CD4-positive, alpha-beta T cell treated with Interferon gamma for 1 hour (primary cell): ENCODE measurements around the gene FBXL17.

Experiments
- DNase-seq: peaks from one replicate; pipeline ENCODE4 v3.0.0-alpha.2; 2020

The FBXL17 gene

DNA sequence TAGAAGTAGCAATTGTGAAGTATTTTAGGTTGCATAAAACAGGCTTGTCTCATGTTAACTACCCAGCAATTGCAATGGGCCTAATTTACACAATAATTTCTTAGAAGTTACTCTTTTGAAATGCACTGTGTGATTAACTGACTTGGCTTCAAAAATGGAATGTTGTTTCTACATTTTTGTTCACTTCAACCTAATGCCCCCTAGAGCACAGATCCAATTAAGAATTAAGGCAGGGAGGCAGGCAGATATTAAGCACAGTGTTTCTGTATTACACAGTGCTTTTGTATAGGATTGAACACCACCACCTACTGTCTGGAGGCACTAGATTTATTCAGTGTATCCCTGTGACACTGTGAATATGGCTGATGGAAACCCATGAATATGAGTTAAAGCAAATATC lies 302.1 kb downstream of the FBXL17 start:
- no peak for DNase-seq

DNA sequence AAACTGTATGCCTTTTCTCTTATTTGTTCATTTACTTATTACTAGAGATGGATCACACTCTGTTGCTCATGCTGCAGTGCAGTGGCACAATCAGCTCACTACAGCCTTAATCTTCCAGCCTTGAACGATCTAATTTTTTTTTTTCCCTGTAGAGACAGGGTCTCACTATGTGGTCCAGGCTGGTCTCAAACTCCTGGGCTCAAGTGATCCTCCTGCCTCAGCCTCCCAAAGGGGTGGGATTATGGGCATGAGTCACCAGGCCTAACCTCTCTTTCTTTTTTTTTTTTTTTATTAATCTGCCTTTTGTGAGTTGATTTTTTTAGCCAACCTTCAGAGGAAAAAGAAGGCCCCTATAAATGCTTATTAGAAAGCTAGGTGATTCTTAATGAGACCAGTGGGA lies 303.0 kb downstream of the FBXL17 start:
- no peak for DNase-seq

DNA sequence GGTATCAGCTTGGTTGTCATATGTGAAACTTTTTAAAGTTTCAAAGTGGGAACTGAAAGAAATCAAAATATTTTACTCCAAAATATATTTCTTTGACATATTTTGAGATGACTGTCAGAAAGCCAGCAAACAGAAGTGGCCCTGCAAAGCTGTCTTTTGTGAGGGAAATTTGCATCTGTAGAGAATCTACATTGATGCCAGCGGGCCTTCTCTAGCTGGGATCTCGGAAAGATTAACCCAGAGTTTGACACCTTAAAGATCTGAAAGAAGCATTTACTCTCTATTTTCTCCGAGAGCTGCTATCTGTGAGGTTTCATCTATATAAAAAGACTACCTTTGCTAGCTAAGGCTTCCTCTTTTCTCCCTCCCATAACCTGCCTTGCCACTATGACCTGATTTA lies 303.6 kb downstream of the FBXL17 start:
- no peak for DNase-seq

DNA sequence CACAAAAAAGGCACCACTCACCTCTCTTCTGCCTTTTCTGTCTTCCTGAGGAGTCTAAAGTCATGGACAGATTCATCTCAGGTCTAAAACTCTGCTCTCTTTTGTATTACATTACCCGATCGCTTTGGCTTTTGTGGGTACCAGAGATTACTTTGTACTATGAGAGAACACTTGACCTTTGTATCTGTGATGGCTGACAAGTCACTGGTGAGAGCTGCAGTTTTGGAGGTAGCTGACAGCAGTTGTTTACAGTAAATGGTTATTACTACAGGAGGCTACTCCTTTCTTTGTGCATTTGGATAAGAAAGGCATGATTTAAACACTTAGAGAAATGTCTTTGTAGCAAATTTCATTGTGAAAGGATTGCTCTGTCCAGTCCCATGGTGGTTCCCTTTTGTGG lies 307.3 kb downstream of the FBXL17 start:
- DNase-seq, result no peak

DNA sequence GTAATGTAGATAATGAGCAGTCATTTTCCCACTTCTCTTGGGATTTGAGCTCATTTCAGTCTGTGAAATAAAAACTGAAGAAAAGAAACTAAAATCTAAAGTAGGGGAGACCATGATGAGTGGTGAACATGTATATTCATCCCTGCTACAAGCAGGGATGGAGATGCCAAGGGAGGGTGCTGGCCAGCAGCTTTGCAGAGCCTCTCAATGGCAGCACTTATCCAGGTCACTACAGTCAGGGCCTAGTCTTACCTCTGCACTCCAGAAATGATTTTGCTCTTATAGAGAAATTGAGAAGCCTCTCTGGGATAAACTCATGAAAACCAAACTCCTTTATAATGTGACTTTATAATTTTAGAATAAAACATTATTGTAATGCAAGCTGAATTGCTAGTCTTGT lies 317.6 kb downstream of the FBXL17 start:
- no peak for DNase-seq

DNA sequence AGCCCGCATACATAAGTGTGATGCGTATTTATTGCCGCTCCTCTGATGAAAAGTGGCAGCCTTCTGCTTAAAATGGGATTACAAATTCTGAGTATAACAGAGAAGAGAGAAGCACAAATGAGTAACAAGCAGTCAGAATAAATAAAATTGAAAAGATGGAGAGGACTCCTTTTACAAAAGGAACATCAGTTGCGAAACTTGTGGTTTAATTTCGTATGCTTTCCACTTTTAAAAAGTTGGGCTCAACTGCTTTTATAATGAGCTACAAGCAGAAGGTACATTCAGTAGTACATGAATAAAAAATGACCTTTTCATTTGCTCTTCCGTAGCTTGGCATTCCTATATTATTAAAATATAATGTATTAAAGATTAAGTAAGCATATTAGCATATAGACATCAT lies 320.0 kb downstream of the FBXL17 start:
- DNase-seq, result no peak

DNA sequence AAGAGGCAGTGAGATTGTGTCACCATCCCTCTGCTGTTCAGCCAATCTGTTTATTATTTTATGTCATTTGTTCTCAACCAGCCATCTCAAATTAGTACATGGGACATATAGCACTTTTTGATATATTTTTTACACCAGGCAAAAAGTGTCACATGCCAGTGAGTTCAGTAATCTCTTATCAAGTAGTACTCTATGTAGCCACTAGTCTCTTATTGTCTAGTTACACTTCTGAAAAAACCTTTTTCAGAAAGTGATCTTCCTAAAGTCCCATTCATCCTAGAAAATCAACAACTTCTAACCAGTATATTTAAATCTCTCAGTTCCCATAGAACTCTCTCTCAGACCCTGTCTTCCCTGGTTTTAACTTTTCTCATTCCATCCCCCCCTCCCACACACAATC lies 321.6 kb downstream of the FBXL17 start:
- DNase-seq, result no peak

DNA sequence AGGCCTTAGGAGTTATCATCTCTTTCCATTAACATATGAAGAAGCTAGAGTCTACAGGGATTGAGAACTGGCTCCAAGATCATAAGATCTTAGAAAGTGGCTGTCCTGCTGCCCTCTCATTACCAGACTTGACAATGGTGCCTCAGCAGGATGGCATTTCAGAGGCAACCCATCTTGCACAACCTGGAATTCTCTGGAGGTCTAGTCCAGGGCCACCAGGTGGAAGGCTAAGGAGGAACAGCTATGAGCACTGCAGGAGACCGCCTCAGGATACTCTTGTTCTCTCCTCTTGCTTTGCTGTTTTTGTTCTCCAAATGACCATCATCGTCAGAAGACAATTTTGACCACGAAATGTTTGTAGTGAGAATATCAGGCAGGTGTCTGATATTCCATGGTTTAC lies 322.6 kb downstream of the FBXL17 start:
- DNase-seq, result no peak

DNA sequence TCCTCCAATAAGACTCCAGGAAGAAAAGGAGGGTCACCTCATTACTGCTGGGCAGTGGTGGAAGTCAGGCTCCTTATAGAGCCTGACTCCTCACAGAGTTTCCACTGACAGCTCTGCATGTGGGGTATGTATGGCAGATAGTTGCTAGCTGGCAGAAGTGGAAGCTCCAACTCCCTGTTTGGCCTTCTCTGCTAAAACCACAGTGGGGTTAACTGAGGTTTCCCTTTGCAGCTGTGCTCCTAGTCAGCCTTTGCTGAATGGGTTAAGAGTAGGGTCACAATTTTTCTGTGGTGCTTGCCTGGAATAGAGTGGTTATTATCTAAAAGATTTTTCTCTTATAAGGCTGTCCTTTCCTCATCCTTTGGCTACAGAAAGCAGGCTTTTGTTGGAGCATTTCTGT lies 327.5 kb downstream of the FBXL17 start:
- no peak for DNase-seq

DNA sequence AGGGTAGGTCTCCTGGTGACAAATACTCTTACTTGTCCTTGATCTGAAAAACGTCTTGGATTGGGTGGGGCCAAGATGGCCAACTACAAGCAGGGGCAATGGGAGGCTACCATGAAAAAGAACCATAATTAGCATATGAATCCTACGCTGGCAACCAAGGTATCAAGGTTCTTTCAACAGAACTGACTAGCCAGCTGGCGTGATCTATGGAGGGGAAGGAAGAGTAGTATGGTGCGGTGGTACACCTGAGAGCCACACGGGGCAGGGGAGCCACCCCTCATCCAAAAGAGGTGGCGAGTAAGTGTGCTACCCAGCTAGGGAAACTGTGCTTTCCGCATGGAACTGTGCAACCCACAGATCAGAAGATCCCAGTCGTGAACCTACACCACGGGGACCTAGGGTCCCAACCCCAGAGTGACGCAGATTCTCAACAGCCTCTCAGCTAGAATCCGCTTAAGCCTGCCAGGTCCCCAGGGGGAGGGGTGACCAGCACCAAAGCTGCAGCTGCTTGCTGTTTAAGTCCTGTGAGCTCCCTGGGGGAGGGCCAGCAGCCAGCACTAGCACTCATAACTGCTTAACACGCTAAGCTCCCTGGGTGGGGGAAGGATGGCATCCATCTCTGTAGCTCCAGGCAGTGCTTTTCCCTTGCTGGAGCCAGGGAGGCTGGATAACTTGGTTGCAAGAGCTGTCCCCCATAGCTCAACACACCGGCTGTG lies 334.8 kb downstream of the FBXL17 start:
- no peak for DNase-seq

DNA sequence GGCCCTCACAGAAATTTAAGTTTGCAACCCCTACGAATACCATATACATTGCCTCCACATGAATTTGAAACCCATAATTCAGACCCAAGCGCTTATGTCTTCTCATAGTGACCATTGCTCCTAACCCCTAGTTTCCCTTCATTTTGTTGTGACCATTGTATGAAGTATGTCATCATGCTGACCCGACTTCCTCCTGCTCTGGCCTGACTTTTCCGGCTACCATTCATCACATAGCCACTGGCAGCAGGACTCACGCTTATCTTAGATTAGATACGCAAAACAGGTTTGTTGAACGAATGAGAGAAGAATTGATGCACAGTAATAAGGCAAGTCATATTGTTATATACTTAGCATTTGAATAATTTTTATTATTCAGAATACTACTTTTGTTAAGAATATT lies 345.4 kb downstream of the FBXL17 start:
- no peak for DNase-seq

DNA sequence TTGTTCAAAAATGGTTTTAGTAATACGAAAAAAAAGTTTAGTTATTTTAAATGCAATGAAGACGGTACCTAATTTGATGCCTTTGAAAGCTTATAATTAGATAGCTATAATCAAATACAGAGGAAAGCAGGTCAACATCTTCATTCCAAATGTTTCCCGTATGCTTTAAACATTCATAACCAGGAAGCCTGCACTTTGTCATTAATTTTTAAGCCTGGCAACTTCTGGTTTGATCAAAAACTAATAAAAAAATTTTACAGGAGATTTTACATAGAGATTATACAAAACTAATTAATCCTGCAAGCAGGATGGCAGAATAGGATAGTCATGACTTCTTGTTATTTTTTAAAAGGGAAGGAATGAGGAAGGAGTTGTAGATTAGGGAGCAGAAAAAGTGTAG lies 353.0 kb downstream of the FBXL17 start:
- no peak for DNase-seq

DNA sequence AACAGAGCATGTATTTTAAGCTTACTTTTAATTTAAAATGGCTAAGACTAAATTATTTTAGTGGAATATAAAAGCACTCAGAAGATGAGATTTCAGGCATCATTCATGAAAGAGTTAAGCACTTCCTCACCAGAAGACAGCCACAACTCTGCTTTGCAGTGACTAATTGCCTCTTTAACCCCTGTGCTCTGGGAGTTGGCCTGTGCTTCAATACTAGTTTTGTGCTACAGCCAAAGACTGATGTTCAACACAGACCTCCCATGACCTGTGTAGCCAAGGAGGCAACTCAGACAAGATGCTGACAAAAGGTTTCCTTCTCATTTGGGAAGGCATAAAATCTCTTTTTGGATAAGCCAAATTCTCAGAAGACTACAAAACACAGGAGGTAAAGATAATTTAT lies 353.5 kb downstream of the FBXL17 start:
- no peak for DNase-seq

DNA sequence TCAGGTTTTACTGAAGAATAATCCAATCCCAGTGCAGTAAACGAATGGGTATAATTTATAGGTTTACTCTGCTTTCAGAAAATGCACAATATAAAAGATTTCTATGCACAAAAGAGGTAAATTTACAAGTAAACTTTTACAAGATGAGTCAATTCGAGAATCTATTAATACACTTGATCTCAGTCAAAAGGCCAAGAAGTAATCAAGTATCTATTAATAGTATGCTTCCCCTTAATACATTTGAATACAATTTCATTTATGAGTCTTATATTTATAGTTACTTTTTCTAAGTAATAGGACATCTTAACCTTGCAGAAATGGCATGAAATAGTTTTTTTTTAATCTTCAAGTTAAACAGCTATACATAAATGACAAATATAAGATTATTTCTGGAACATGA lies 355.9 kb downstream of the FBXL17 start:
- DNase-seq, result no peak

DNA sequence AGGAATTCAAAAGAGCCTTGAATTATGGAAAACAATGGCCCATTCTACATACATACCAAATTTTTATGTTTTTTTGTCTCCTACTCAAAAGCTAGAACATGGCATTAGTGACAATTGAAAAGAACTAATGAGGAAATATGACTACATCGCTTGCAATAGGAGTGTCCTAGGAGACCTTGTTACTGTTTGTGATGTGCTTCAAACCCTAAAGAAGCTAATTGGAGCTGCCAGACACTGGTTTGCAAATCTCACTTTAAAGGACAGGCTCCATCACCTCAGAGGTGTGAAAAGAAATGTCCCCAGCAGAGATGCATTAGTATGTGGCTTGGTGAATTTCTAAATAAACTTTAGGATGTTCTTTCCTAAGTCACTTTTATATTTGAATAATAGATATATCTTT lies 356.9 kb downstream of the FBXL17 start:
- no peak for DNase-seq

DNA sequence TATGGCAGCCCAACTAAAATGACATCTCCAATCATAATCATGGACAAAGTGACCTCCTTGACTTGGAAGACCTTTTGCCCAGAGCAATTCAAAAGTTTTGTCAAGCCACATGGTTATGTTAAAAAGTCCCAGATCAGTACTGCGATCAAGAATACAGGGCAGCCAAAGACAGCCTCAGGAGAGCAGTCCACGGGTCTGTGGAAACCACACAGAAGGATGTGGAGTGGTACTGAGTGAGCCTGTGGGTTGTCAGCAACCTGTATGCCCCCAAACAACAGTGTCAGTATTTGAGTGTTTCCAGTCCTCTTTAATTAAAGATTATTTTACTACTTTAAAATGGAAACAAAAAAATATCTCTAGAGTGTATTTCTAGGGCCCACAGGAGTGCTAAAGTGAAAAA lies 365.8 kb downstream of the FBXL17 start:
- DNase-seq, result no peak

DNA sequence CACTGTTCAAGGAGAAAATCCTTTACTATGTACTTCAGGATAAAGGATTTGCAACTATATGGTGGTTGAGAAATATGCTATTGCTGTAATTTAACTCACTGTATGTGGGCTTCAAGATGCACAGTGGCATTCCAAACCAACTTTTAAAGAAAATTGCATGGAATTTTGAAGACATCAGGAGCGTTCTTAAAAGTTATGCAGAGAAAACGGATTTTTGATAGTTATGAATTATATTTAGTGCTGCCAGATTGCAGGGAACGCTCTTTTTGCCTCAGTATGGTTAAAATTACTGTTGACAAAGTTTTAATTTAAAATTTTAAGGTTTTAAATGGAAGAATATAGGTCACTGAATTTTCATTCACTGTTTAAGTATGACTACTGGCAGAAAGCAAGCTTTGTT lies 375.1 kb downstream of the FBXL17 start:
- DNase-seq, result no peak

DNA sequence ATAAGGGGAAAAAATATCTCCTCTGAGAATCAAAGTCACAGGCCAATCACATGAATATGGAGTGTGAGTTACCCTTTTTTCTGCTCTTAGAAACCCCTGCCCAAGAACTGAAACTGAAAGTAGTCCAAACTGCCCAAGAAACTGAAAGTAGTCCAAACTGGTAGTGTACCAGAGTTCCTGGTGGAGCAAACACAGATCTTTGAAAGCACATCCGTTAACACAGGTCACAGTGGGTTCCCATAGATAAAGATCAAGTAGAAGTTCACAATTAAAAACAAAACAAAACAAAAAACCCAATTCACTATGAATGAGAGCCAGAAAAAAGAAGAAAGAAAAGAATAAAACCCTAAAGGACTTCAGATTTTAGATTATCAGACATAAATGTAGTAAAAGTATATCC lies 378.7 kb downstream of the FBXL17 start:
- DNase-seq, result no peak

DNA sequence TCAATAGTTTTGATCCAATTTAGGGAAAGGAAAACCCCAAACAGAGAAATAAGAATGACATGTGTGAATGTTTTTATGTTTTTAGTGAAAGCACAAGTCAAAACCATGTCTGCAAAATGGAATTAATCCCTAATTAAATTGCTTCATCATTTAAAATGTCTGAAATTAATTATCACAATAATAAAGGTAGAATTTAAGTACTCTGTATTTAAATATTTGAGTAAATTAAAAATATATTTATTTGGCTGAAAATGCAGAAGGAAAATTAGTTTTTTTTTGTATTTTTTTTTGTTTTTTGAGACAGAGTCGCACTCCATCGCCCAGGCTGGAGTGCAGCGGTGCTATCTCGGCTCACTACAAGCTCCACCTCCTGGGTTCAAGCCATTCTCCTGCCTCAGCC lies 380.7 kb downstream of the FBXL17 start:
- no peak for DNase-seq

DNA sequence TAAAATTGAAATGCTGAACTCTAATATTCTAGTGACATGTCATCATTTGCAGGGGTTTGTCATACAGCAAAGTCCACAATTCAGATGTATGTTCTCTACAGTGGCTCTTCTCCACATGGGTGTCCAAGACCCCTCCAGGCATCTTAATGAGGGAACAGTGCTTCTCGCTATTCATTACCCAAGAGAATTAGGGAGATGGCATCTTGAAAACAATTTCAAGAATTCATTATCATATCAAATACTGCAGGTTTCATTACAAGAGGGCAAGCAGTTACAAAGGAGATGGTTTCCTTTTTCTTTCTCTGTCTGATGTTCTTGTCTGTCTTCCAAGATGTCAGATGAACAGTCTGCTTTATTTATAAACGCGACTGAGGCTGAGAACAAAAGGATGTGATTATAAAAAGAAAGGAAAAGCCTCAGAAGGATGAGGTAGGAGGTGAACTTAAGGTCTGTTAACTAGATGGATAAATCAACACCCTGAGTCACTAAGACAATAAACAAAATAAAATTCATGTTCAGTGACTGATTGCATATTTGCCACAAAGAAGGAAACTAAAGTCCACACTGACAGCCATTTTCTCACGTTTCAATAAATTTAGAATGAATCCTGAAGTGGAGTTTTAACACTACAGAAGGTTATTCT lies 384.4 kb downstream of the FBXL17 start:
- no peak for DNase-seq

DNA sequence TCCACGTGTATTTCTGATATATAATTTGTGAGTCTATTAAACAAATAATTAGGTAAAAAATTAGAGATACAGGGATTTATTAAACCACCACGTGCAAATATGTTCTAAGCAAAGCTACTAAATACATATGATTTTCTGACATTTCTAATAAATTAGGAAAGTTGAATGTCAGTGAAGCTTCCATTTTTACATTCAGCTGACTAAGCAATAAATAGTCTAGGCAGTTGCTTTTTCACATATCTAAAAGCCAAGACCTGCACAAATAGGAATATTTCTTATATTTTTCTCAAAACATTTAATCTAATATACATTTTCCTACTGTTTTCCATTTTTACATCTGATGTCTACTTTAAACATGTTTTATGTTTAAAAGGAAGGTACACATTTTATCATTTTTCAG lies 388.6 kb downstream of the FBXL17 start:
- no peak for DNase-seq

DNA sequence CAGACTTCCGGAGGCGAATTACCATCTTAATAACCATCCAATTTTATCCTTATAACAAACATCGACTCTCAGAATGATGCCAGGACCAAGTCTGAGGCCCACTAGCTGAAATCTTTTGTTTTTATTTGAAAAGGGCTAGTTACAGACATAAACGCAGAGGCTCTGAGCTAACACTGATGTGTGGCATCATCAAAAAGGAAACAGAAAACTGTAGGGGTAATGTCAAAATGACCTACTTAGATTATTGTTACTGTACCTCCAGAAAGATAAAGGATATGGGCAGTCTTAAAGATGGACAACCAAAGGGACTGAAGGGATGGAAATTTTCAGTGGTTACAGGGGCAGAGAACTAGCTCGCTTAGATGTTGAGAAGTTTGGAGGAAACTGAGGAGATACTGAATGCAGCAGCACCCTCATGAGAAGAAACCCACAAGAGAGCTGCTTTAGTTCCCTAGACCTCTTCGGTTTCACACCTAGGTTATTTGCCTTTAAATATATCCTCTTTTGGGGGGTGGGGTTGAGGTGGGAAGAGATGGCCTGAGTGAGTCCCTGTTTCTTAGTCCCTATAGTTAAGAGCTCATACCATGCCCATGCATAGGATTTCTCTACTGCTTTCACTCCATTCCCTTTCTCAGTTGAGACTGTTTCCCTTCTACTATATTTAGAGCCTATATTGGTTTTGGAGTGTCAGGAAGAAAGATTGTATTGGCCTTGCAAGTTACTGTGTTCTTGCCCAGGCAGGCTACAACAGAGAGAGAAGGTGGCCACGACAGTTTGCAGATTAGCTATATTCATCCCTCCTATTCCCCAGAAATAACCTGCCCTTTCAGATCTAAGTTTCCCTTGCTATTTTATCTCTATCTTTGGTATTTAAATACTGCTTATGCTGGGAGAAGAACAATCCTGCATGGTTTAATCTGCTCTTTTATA lies 390.8 kb downstream of the FBXL17 start:
- DNase-seq, result no peak

DNA sequence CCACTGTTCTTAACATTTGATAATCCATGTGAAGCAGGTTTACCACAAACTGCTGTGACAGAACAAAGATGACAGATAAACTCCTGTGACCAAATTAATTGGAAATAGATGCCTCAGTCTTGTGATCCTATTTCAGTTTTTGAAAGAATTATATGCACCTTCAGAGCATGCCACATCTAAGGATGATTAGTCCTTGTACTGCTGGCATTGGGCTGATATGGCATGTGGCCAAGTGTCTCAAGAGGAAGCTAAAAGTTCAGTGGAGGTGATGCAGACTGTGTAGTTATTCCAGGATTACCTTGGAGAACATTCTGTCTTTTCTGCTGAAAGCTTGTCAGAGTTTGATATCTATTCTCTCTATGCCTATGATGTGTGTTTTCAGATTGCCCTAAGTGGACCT lies 396.8 kb downstream of the FBXL17 start:
- DNase-seq, result no peak
